ENCODE results near the gene CLNK.

CLNK gene

DNA sequence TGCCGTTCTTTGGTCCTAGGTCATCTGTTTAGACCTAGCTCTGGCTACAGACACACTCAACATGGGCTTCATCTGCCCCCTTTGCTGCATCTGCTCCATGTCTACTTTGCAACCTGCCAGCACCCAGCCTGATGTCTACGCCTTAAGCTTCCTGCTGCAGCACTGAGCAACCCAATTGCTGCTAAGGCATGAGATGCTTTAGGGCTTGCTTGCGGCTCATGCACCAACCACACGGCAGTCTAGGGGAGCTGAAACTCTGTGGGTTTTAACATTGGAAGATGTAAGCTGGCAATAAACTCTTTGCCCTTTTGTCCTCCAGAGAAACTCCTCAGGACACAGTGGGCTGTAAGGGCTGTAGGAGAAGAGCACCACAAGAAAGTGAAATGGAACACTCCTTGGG is 11.7 kb upstream of the CLNK start:
- Histone ChIP-seq H3K4me1 (ENCODE audit: insufficient read depth, low read length) (peaks cover 10% of the 10 kb centered on the region), H3K9me3 (ENCODE audit: low read length) (no peaks in the 10 kb centered on the region), H2AFZ (ENCODE audit: low read depth, low read length) (no peak overlapping the region), H3K27me3 (ENCODE audit: insufficient read depth, low read length) (no peaks in the 10 kb centered on the region), H3K36me3 (ENCODE audit: insufficient read depth, low read length) (no peaks in the 10 kb centered on the region), H3K4me3 (ENCODE audit: low read length) (no peak overlapping the region)

DNA sequence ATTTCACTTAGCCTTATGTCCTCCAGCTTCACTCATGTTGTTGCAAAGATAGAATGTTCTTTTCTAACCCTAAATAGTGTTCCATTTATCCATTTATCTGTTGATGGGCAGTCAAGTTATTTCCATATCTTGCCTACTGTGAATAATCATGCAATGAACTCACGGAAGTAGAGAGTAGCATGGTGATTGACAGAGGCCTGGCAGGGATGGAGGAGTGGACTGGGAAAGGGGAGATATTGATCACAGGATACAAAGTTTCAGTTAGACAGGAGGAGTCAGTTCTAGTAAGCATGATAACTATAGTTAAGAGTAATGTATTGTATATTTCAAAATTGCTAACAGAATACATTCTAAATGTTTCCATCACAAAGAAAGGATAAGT is 10.3 kb upstream of the CLNK start:
- no peaks in the 10 kb centered on the region for H3K36me3 ChIP-seq (ENCODE audit: insufficient read depth, low read length)
- no peak overlapping the region for H2AFZ ChIP-seq (ENCODE audit: low read depth, low read length)
- H3K4me3 ChIP-seq (ENCODE audit: low read length), result no peak overlapping the region
- H3K4me1 ChIP-seq (ENCODE audit: insufficient read depth, low read length), result peaks cover 5% of the 10 kb centered on the region
- H3K9me3 ChIP-seq (ENCODE audit: low read length), result no peaks in the 10 kb centered on the region
- H3K27me3 ChIP-seq (ENCODE audit: insufficient read depth, low read length), result no peaks in the 10 kb centered on the region

DNA sequence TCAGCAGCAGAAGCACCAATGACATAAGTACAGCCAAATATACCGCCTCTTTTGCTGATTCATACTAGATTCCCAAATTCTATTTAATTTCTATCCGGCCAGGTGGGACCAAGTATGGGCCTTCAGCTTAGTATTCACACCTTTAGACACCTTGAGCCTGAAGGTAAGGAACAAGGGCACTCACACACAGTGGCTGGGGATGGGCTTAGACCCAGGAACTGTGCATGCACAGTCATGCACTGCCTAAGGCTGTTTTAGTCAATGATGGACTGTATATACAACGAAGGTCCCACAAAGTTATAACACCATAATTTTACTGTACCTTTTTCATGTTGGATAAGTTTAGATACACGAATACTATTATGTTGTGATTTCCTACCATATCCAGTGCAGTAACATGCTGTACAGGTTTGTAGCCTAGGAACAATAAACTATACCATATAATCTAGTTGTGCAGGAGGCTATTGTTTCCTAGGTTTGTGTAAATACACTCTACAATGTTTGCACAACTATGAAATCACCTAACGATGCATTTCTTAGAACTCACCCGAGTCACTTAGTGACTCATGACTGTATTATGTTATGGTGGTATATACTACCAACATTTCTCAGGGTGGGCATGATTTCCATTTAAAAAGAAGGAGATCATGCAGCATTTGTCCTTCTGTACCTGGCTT is 9.7 kb upstream of the CLNK start:
- no peak overlapping the region for H2AFZ ChIP-seq (ENCODE audit: low read depth, low read length)
- H3K4me1 ChIP-seq (ENCODE audit: insufficient read depth, low read length), result peaks cover 5% of the 10 kb centered on the region
- no peaks in the 10 kb centered on the region for H3K9me3 ChIP-seq (ENCODE audit: low read length)
- no peak overlapping the region for H3K4me3 ChIP-seq (ENCODE audit: low read length)
- H3K36me3 ChIP-seq (ENCODE audit: insufficient read depth, low read length), result no peaks in the 10 kb centered on the region
- H3K27me3 ChIP-seq (ENCODE audit: insufficient read depth, low read length), result no peaks in the 10 kb centered on the region

DNA sequence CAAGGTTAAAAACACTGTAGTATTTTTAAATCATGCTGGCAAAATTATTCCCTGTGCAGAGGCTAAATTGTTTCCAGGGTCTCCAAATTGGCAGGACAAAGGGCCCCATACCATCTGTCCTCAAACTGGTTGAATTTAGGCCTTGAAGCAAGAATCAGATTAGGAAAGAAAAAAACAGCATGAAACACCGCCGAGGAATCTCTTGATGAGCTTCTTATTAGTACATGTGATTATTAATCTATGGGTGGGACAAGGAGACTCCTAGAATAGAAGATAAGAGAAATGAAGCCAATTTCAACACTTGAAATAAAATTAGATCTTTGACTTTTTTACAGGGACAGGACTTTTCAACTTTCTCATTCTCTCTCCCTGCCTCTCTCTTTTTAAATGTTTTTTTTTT is 7.1 kb upstream of the CLNK start:
- Histone ChIP-seq H2AFZ (ENCODE audit: low read depth, low read length) (no peak overlapping the region), H3K4me3 (ENCODE audit: low read length) (no peak overlapping the region), H3K4me1 (ENCODE audit: insufficient read depth, low read length) (no peaks in the 10 kb centered on the region), H3K27me3 (ENCODE audit: insufficient read depth, low read length) (no peaks in the 10 kb centered on the region), H3K9me3 (ENCODE audit: low read length) (no peaks in the 10 kb centered on the region), H3K36me3 (ENCODE audit: insufficient read depth, low read length) (no peaks in the 10 kb centered on the region)

DNA sequence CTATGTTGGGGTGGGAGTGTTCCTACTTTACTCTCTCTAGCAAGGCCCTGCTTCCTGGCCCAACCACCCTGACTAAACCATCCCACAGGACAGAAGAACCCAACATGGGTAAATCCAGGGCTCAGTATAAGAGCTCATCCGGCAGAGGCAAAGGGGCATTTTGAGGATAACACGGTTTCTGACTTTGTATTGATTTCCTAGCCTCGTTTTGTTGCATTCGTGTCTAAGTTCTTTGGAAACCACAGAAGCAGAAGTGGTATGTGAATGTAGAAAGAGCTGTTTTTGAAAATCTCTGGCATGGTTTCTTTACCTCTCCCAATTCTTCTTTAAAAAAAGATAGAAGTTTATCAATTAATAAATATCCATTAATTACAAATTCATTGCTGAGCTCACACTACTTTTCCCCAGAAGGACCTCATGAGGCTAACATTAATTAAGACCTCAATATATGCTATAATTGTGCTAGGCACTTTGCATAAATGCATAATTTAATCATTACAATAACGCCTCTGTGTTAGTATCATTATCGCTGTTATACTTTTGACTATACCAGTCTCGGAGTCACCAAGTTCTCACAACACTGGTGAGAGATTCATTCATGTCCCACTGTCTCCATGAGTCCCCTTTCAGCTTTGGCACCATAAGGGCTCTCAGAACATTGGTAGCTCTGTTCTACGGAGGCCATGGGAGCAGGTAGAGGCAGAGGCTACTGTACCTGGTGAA is 5.8 kb upstream of the CLNK start:
- Histone ChIP-seq H3K4me1 (ENCODE audit: insufficient read depth, low read length) (no peaks in the 10 kb centered on the region), H3K9me3 (ENCODE audit: low read length) (no peaks in the 10 kb centered on the region), H3K4me3 (ENCODE audit: low read length) (no peak overlapping the region), H3K27me3 (ENCODE audit: insufficient read depth, low read length) (no peaks in the 10 kb centered on the region), H3K36me3 (ENCODE audit: insufficient read depth, low read length) (no peaks in the 10 kb centered on the region), H2AFZ (ENCODE audit: low read depth, low read length) (no peak overlapping the region)

DNA sequence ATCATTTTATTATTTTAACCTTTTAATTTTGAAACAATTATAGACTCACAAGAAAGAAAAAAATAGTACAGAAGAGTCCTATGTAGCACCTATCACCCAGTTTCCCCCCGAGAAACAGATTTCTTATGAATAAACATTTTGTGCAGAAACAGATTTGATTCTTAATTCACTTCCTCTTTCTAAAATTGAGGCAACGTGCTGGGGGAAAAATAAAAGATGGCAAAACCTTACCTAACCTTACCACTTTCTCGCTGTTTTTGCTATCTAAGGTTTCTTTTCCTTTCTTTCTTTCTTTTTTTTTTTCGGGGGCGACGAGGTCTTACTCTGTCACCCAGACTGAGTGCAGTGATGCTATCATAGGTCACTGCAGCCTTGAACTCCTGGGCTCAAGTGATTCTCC is 4.3 kb upstream of the CLNK start:
- no peaks in the 10 kb centered on the region for H3K4me1 ChIP-seq (ENCODE audit: insufficient read depth, low read length)
- H3K9me3 ChIP-seq (ENCODE audit: low read length), result no peaks in the 10 kb centered on the region
- H2AFZ ChIP-seq (ENCODE audit: low read depth, low read length), result no peak overlapping the region

DNA sequence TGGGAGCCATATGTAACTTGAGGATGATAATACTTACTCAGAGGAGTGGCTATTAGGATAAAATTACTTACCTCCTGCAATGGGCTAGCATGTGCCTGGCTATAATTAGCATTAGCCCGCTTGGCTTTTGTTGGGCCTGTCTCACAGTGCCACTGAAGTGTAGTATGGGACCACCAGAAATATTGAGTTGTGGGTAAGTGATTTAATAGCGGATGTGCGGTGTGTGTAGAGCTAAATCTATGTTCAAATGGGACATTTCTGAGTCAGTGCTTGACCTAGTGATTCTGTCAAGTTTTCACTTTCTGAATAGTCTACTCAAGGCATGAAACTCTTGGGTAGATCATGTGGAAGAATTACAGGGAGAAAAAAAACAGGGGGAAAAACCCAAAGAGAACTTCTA is 3.5 kb upstream of the CLNK start:
- H3K4me1 ChIP-seq (ENCODE audit: insufficient read depth, low read length), result no peaks in the 10 kb centered on the region
- H3K36me3 ChIP-seq (ENCODE audit: insufficient read depth, low read length), result no peaks in the 10 kb centered on the region
- no peaks in the 10 kb centered on the region for H3K9me3 ChIP-seq (ENCODE audit: low read length)
- H2AFZ ChIP-seq (ENCODE audit: low read depth, low read length), result no peak overlapping the region
- H3K4me3 ChIP-seq (ENCODE audit: low read length), result no peak overlapping the region
- H3K27me3 ChIP-seq (ENCODE audit: insufficient read depth, low read length), result no peaks in the 10 kb centered on the region

More for the DNA sequence above, 4.3 kb upstream of the CLNK start:
- Histone ChIP-seq H3K27me3 (ENCODE audit: insufficient read depth, low read length) (no peaks in the 10 kb centered on the region), H3K36me3 (ENCODE audit: insufficient read depth, low read length) (no peaks in the 10 kb centered on the region), H3K4me3 (ENCODE audit: low read length) (no peak overlapping the region)

DNA sequence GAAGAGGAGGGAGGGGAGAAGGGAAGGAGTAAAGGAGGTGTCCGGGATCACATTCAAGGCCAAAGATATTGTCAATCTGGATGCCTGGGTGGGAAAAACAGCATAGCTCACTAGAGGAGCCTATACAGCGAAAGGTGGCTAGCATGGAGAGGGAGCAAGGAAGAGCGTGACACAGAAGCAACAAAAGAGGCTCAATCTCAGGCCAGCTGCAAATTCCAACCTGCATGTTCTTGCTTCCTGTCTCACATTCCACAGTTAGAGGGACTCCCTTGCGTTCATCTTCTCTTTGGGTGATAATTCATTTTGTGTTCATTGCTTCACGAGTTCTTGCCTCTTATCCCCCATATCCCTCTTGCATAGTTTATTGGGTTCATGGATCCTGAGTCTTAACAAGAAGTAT is 3.0 kb upstream of the CLNK start:
- no peaks in the 10 kb centered on the region for H3K4me1 ChIP-seq (ENCODE audit: insufficient read depth, low read length)
- no peak overlapping the region for H3K4me3 ChIP-seq (ENCODE audit: low read length)
- H3K9me3 ChIP-seq (ENCODE audit: low read length), result no peaks in the 10 kb centered on the region
- no peaks in the 10 kb centered on the region for H3K27me3 ChIP-seq (ENCODE audit: insufficient read depth, low read length)
- H3K36me3 ChIP-seq (ENCODE audit: insufficient read depth, low read length), result no peaks in the 10 kb centered on the region
- H2AFZ ChIP-seq (ENCODE audit: low read depth, low read length), result no peak overlapping the region

DNA sequence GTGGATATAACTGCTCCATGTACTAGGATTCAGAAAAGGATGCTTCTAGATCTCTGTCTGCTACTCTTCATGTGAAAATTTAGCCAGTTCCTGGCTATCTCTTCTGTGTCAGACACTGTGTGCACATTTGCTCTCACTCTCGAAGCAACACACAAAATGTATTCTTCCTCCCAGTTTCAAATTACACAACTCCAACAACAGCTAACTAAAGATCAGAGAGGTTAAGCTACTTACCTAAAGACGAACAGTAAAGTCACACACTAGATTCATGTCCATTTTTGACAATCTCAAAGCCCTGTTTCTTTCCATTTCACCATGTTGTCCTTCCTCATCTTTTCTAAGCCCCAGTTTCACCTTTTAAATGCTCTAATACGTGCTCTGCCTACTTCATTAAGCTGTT is 2.2 kb downstream of the CLNK start:
- H2AFZ ChIP-seq (ENCODE audit: low read depth, low read length), result no peak overlapping the region
- H3K4me3 ChIP-seq (ENCODE audit: low read length), result no peak overlapping the region
- H3K4me1 ChIP-seq (ENCODE audit: insufficient read depth, low read length), result no peaks in the 10 kb centered on the region
- H3K9me3 ChIP-seq (ENCODE audit: low read length), result no peaks in the 10 kb centered on the region
- no peaks in the 10 kb centered on the region for H3K27me3 ChIP-seq (ENCODE audit: insufficient read depth, low read length)
- H3K36me3 ChIP-seq (ENCODE audit: insufficient read depth, low read length), result no peaks in the 10 kb centered on the region

DNA sequence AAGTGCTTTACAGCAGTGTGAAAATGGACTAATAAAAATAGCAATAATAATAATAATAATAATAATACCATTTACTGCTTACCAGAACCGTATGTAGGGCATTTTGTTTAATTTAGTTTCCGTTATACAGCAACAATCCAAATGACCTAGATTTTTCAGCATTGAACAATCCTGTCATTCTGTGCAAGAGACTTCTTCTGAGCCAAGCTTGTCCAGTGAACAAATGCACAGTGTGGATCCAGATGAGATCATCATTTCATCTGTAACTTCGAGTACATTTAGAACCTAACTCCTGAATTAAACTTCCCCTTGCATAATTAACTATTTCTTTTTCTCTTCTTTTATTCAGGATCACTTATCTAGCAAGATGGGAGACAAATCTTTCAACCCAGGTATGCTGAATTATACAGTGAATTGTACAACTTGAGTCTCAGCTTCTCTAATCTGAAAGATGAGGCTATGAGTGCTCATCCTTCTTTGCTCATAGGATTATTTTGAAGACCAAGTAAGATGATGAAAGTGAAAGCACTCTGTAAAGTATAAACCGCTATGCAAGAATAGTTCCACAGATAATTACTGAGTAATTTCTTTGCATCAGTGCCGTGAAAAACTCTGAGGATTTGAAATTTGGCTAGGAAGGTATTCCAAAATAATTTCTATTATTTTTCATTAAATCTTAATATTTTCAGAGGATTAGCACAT is 6.6 kb downstream of the CLNK start:
- no peaks in the 10 kb centered on the region for H3K27me3 ChIP-seq (ENCODE audit: insufficient read depth, low read length)
- H2AFZ ChIP-seq (ENCODE audit: low read depth, low read length), result no peak overlapping the region
- H3K4me1 ChIP-seq (ENCODE audit: insufficient read depth, low read length), result no peaks in the 10 kb centered on the region
- no peak overlapping the region for H3K4me3 ChIP-seq (ENCODE audit: low read length)
- no peaks in the 10 kb centered on the region for H3K36me3 ChIP-seq (ENCODE audit: insufficient read depth, low read length)
- H3K9me3 ChIP-seq (ENCODE audit: low read length), result no peaks in the 10 kb centered on the region

DNA sequence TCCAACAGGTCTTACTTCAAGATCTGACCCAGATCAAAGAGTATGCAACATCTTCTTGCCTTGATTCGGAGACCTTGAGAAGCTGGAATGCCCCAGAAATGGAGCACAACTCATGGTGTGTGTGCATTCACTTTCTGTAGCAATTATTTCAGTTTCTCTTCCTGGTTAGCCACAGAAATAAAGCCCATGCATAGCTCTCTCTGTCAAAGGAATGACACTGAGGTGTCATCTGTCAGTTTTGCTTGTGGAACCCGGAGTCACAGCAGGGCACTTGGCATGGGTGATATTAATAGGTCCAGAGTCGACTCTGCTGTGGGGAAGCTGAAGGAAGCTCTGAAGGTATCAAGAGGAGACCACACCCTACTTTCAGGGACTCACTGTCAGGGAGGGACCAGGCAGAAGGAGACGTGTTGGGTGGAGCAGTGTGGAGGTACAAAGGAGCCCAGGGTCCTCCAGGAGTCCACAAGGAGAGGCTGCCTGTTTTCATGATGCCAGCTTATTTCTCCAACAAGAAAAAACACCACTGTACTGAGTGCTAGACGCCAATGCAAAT is 10.7 kb downstream of the CLNK start:
- no peaks in the 10 kb centered on the region for H3K27me3 ChIP-seq (ENCODE audit: insufficient read depth, low read length)
- H3K9me3 ChIP-seq (ENCODE audit: low read length), result no peaks in the 10 kb centered on the region
- no peaks in the 10 kb centered on the region for H3K4me1 ChIP-seq (ENCODE audit: insufficient read depth, low read length)
- H2AFZ ChIP-seq (ENCODE audit: low read depth, low read length), result no peak overlapping the region
- H3K4me3 ChIP-seq (ENCODE audit: low read length), result no peak overlapping the region
- H3K36me3 ChIP-seq (ENCODE audit: insufficient read depth, low read length), result no peaks in the 10 kb centered on the region

DNA sequence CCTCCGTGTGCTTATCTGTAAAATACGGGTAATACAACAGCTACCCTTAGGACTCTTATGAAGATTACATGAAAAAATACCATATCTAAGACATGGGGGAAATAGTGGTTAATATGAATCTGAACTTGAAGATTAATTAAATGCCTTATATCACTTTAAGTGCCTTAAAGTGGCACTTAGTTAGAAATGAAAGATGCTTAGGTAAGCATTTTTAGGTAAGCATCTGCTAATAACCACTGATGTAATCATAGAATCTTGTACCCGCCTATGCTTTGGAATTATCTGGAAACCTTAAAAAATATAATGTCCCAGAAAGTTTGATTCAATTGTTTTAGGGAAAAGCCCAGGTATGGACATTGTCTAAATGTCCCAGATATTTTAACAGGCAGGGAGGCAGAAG is 12.2 kb downstream of the CLNK start:
- H3K4me1 ChIP-seq (ENCODE audit: insufficient read depth, low read length), result no peaks in the 10 kb centered on the region
- H3K27me3 ChIP-seq (ENCODE audit: insufficient read depth, low read length), result no peaks in the 10 kb centered on the region
- no peak overlapping the region for H3K4me3 ChIP-seq (ENCODE audit: low read length)
- H3K36me3 ChIP-seq (ENCODE audit: insufficient read depth, low read length), result no peaks in the 10 kb centered on the region
- no peaks in the 10 kb centered on the region for H3K9me3 ChIP-seq (ENCODE audit: low read length)
- no peak overlapping the region for H2AFZ ChIP-seq (ENCODE audit: low read depth, low read length)

DNA sequence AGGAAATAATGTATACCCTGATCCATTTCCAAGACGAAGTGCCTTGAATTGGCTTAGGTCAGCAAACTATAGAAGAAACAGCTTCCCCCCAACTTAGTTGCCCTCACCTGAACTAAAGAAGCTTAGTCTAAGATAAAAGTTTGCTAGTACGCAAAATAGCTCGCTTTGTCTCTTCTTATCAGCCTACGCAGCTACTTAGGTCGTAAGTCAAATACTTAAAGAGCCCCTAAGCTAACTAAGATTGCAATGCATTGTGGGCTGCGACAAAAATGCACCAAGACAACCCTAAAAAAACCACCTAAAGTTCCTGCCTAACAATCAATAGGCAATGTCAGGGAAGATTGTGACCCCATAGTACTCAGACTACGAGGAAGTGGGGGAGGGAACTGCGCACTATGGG is 12.8 kb downstream of the CLNK start:
- H3K27me3 ChIP-seq (ENCODE audit: insufficient read depth, low read length), result no peaks in the 10 kb centered on the region
- H3K36me3 ChIP-seq (ENCODE audit: insufficient read depth, low read length), result no peaks in the 10 kb centered on the region
- H2AFZ ChIP-seq (ENCODE audit: low read depth, low read length), result no peak overlapping the region
- H3K9me3 ChIP-seq (ENCODE audit: low read length), result no peaks in the 10 kb centered on the region
- H3K4me3 ChIP-seq (ENCODE audit: low read length), result no peak overlapping the region
- no peaks in the 10 kb centered on the region for H3K4me1 ChIP-seq (ENCODE audit: insufficient read depth, low read length)
